K562 (cell line): Measurements from ENCODE around the gene NAA80. TPM values are rescaled to one million over a fixed set of nuclear protein-coding genes. Genes with fewer than 3 reads are reported as not detected.

Source experiments
- ATAC-seq: fragments of 200-7000 bp; cut with Tn5 transposase; 3 replicates; pipeline ENCODE4 v1.9.1; 2020; ENCODE audit warnings: moderate library complexity
- BruUV-seq: library from RNA; stranded (reverse); fragments of 400-500 nt; replicated peaks from 2 replicates; lab custom pipeline; 2021; lab: Mats Ljungman, UMichigan
- CTCF ChIA-PET: fragments of 300-600 bp; formaldehyde crosslinking; extraction: SDS; loops from one replicate; lab custom pipeline; 2021; ENCODE audit warnings: low intra/inter-chr PET ratio; lab: Yijun Ruan, JAX
- POLR2A ChIA-PET: fragments of 300-600, 350-650 bp; sonication (Branson Sonifier 250); formaldehyde crosslinking; extraction: SDS; loops from one replicate; lab custom pipeline; 2021; ENCODE audit warnings: antibody characterized with exemption, inconsistent platforms; lab: Yijun Ruan, JAX
- DNase-seq, 4 experiments: peaks; one replicate each; pipeline versions ENCODE4 v3.0.0 to v3.0.0-alpha.2; 2011 to 2018; ENCODE audit warnings: low spot score in 3 of 4, mixed read lengths in 3 of 4; ENCODE audit errors: extremely low read depth in 1 of 4
- FAIRE-seq: peaks from 2 replicates; lab custom pipeline; 2011; peaks lifted over from hg19 to GRCh38; lab: Jason Lieb, UNC
- H2AFZ ChIP-seq: 2 replicates; pipeline ENCODE4 v1.6.0; 2011; ENCODE audit warnings: low read depth, low read length, control low read depth, inconsistent platforms
- H3K27ac ChIP-seq: fragments of 200-600 bp; 3 replicates; pipeline ENCODE4 v1.8.0; 2011; ENCODE audit warnings: low read depth, mild to moderate bottlenecking, control low read depth, inconsistent platforms, low read length, moderate library complexity, mixed read lengths; ENCODE audit errors: extremely low read depth
- H3K27me3 ChIP-seq, 2 experiments: fragments of 300-600 bp in 1 of 2; 2 replicates in 1 of 2; 3 replicates in 1 of 2; pipeline versions ENCODE4 v1.6.0 to v1.8.0; 2011; ENCODE audit warnings: inconsistent platforms in 2 of 2, low read length in 2 of 2, mild to moderate bottlenecking in 1 of 2, mixed read lengths in 1 of 2, moderate library complexity in 1 of 2; ENCODE audit not compliant: control insufficient read depth in 2 of 2, insufficient read depth in 2 of 2
- H3K36me3 ChIP-seq: fragments of 300-600 bp; 3 replicates; pipeline ENCODE4 v1.8.0; 2011; ENCODE audit warnings: mild to moderate bottlenecking, low read length, inconsistent platforms; ENCODE audit not compliant: control insufficient read depth, insufficient read depth
- H3K4me1 ChIP-seq, 2 experiments: fragments of 200-600 bp in 1 of 2; replicated peaks in 1 of 2; 2 replicates in 1 of 2; 3 replicates in 1 of 2; pipeline versions ENCODE4 v1.5.1 to v1.8.0; 2011; ENCODE audit warnings: inconsistent platforms in 2 of 2, low read length in 2 of 2, mild to moderate bottlenecking in 1 of 2, mixed read lengths in 1 of 2, moderate library complexity in 1 of 2; ENCODE audit not compliant: control insufficient read depth in 2 of 2, insufficient read depth in 2 of 2
- H3K4me2 ChIP-seq: 2 replicates; pipeline ENCODE4 v1.6.1; 2011; ENCODE audit warnings: low read length, control low read depth, inconsistent platforms, mixed read lengths; ENCODE audit not compliant: insufficient read depth
- H3K4me3 ChIP-seq: fragments of 200-600 bp; sonication (generic), shearing (Covaris generic); 2 replicates; pipeline ENCODE4 v1.5.1; 2016; ENCODE audit warnings: control low read depth, inconsistent platforms
- H3K79me2 ChIP-seq: fragments of 200-600 bp; 3 replicates; pipeline ENCODE4 v1.8.0; 2011; ENCODE audit warnings: low read length, inconsistent platforms; ENCODE audit not compliant: control insufficient read depth, insufficient read depth
- H3K9ac ChIP-seq, 2 experiments: 2 replicates each; pipeline versions ENCODE4 v1.6.0 to v1.6.1; 2011; ENCODE audit warnings: low read depth in 2 of 2, low read length in 2 of 2, control low read depth in 1 of 2, inconsistent platforms in 1 of 2, mild to moderate bottlenecking in 1 of 2, mixed read lengths in 1 of 2; ENCODE audit not compliant: insufficient read depth in 1 of 2
- H3K9me1 ChIP-seq: one replicate; pipeline ENCODE4 v1.6.0; 2011; ENCODE audit warnings: inconsistent platforms, mild to moderate bottlenecking, low read length, moderate library complexity; ENCODE audit not compliant: control insufficient read depth, insufficient read depth
- H3K9me3 ChIP-seq: replicated peaks from 2 replicates; pipeline ENCODE4 v1.5.1; 2011; ENCODE audit warnings: low read depth, low read length, inconsistent platforms; ENCODE audit not compliant: control insufficient read depth, insufficient read depth
- H4K20me1 ChIP-seq: replicated peaks from 2 replicates; pipeline ENCODE4 v1.6.1; 2011; ENCODE audit warnings: low read length, inconsistent platforms, mixed read lengths; ENCODE audit not compliant: control insufficient read depth, insufficient read depth
- CBFA2T2 ChIP-seq: fragments of 450-650 bp; conservative IDR thresholded peaks from 2 replicates; pipeline ENCODE4 v1.6.1; 2017; ENCODE audit warnings: mild to moderate bottlenecking
- DACH1 ChIP-seq: fragments of 450-650 bp; IDR thresholded peaks from 2 replicates; pipeline ENCODE4 v1.6.1; 2018; ENCODE audit not compliant: partially characterized antibody
- ESRRA ChIP-seq: fragments of 450-650 bp; IDR thresholded peaks from 2 replicates; pipeline ENCODE4 v1.6.1; 2014; ENCODE audit warnings: low read depth, mild to moderate bottlenecking, moderate library complexity, borderline replicate concordance
- IFI16 ChIP-seq: fragments of 250-450 bp; sonication (Bioruptor Pico); IDR thresholded peaks from 2 replicates; pipeline ENCODE4 v2.1.2; 2022; ENCODE audit warnings: mild to moderate bottlenecking, inconsistent platforms
- MAFK ChIP-seq: IDR thresholded peaks from 2 replicates; pipeline ENCODE4 v1.6.1; 2011; ENCODE audit warnings: low read length, improper control_type of control experiment
- NFXL1 ChIP-seq: fragments of 450-650 bp; formaldehyde crosslinking; IDR thresholded peaks from 2 replicates; pipeline ENCODE4 v1.4.0; 2021; ENCODE audit warnings: mild to moderate bottlenecking
- NR2C2 ChIP-seq, 2 experiments: fragments of 200-800 bp in 1 of 2; sonication (Bioruptor generic) in 1 of 2; sonication (generic) in 1 of 2; formaldehyde crosslinking in 1 of 2; IDR thresholded peaks; 2 replicates each; pipeline versions ENCODE4 v1.6.1 to v1.8.0; 2016 to 2022; ENCODE audit warnings: mild to moderate bottlenecking in 1 of 2, missing compliant biosample characterization in 1 of 2, missing genetic modification characterization in 1 of 2, missing genetic modification reagents in 1 of 2
- PURB ChIP-seq: sonication (generic); formaldehyde crosslinking; IDR thresholded peaks from 2 replicates; pipeline ENCODE4 v1.9.0; 2021; ENCODE audit warnings: low read depth, mild to moderate bottlenecking, missing genetic modification reagents
- SREBF2 ChIP-seq: sonication (generic); formaldehyde crosslinking; IDR thresholded peaks from 2 replicates; pipeline ENCODE4 v1.4.0; 2020; ENCODE audit warnings: mild to moderate bottlenecking, missing genetic modification reagents
- ZBTB1 ChIP-seq: sonication (generic); formaldehyde crosslinking; IDR thresholded peaks from 2 replicates; pipeline ENCODE4 v1.8.1; 2023; ENCODE audit warnings: missing genetic modification reagents, low read depth, mild to moderate bottlenecking, borderline replicate concordance
- WGBS: fragments of 100-300 bp; shearing (Covaris generic); methylation state at CpG from one replicate; pipeline ENCODE4 v1.1.6; 2016; ENCODE audit warnings: low coverage, mixed read lengths; ENCODE audit not compliant: insufficient coverage; ENCODE audit errors: missing lambda C conversion rate; 5-methylcytosine and 5-hydroxymethylcytosine counted together
- in situ Hi-C: fragments of 300-500 bp; cut with MboI; formaldehyde crosslinking; loops from 4 replicates; pipeline ENCODE4 v1.15.0; 2018; ENCODE audit warnings: inconsistent platforms, mixed read lengths
- intact Hi-C: fragments of 100-400 bp; cut with micrococcal nuclease; formaldehyde crosslinking; loops from 2 replicates; pipeline ENCODE4 v1.14.2; 2022
- polyA plus RNA-seq, 8 experiments: library from polyadenylated mRNA; depleted of rRNA in 4 of 8; stranded (reverse) in 5 of 8; unstranded in 3 of 8; fragments of >200 nt; fragmentation: Nextera tagmentation in 2 of 8; fragmentation: Illumina TruSeq in 1 of 8; extraction: Ambion mirVana in 2 of 8; extraction: Trizol in 1 of 8; gene quantifications; 2 replicates each; pipeline versions ENCODE4 v1.2.1 to v1.2.3, GENCODE V29; 2011 to 2014; ENCODE audit warnings: inconsistent platforms in 1 of 8, missing spikeins in 1 of 8
- total RNA-seq, 7 experiments: library from RNA; depleted of rRNA in 6 of 7; stranded (reverse); fragments of >200 nt in 6 of 7; fragmentation: Illumina TruSeq in 2 of 7; extraction: Trizol in 2 of 7; gene quantifications; 2 replicates each; pipeline versions ENCODE4 v1.2.1 to v1.2.3, GENCODE V29; 2011 to 2021; ENCODE audit warnings: low replicate concordance in 1 of 7
- TF ChIP-seq, protein P1 (sequence below): fragments of 250-450 bp; sonication (Bioruptor Pico); IDR thresholded peaks from 2 replicates; pipeline ENCODE4 v1.5.0; 2021
- TF ChIP-seq, protein P2 (sequence below), 2 experiments: fragments of 450-650 bp; conservative IDR thresholded peaks; 2 replicates each; pipeline ENCODE4 v1.6.1; 2017; ENCODE audit warnings: mild to moderate bottlenecking in 2 of 2, moderate library complexity in 2 of 2
- TF ChIP-seq, protein P3 (sequence below): fragments of 450-650 bp; IDR thresholded peaks from 2 replicates; pipeline ENCODE4 v1.6.1; 2014; ENCODE audit warnings: low read depth, mild to moderate bottlenecking, moderate library complexity, borderline replicate concordance

Gene NAA80
- total and polyA plus RNA-seq, 9 of the 15 experiments (the other 6 are each of a cell fraction or from before 2014, with no cell fraction given) = 0.82 to 24.0 (median 8.6) TPM

DNA sequence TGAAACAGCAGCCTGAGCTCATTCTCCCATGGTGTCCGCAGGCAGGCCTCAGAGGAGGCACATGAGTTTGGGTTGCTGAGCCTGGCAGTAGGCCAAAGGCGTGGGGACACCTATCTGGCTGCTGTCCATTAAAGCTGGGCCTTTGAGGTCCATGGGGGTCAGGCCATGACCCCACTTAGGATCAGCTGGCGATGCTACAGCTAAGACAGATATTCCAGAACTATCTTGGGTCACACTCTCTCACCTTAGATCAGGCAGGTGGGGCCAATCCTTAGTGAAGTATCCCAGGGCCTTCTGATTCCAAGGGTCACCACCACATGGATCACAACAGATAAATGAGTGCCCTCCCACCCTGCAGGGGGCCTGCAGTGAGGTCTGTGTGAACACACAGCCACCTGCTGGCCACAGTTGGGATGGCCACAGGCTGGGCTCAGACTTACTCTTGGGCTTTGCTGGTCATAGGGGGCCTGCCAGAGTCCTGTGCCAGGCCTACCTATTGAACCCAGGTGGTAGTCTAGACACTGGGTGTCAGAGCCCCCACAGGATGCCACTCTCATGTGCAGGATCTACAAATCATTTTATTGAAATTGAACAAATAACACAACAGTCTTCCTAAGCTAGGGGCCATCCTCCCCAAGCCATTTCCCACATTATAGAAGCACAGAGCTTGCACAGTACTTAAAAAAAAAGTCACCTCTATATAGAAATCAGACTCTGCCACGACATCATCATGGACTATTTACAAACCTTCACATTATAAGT lies 25.3 kb upstream of the NAA80 start:
- Histone ChIP-seq H3K36me3 (peaks cover 30% of the 10 kb centered on the region; the same call in 1 of the 3 replicates), H3K4me3 (no peak overlapping the region), H3K4me1 (peaks cover 24 to 52% of the 10 kb centered on the region in 2 experiments; a peak in 4 of 5 replicates), H3K79me2 (peaks cover 28% of the 10 kb centered on the region), H3K9me3 (no peaks in the 10 kb centered on the region), H4K20me1 (no peaks in the 10 kb centered on the region), H2AFZ (no peak overlapping the region; the same call in 1 of the 2 replicates), H3K9me1 (no peaks in the 10 kb centered on the region), H3K9ac (peak overlapping the region in 1 of 2 experiments; percentile 24; a peak in 1 of 4 replicates), H3K27me3 (no peaks in the 10 kb centered on the region), H3K27ac (peak overlapping the region; percentile 33; the same call in 1 of the 3 replicates), H3K4me2 (no peak overlapping the region)
- peak; percentile 70 for ATAC-seq
- WGBS = 17% methylated on average over 4 of the region's 4 CpGs
- ChIA-PET CTCF (interaction anchor here (1.4 to 2.1 kb wide), 2 partner anchors 50 to 97 kb away, joined by 6 read pairs; no protein-coding TSS in a partner anchor), POLR2A (interaction anchor here (0.6 to 1.2 kb wide), 4 partner anchors 11 to 30 kb away, joined by 3 to 4 read pairs (median 3); partner anchors contain the start of gene HYAL1)
- no TSS peak for BruUV-seq
- DNase-seq = peak; percentile 40 to 86 (median 64)
- FAIRE-seq = peak; percentile 89
- intact Hi-C loops = loop anchor here (1.0 to 2.0 kb wide), 3 partner anchors 50 to 136 kb away; no protein-coding TSS in a partner anchor
- in situ Hi-C loops = no loop called here
- TF ChIP-seq, protein P1, sequence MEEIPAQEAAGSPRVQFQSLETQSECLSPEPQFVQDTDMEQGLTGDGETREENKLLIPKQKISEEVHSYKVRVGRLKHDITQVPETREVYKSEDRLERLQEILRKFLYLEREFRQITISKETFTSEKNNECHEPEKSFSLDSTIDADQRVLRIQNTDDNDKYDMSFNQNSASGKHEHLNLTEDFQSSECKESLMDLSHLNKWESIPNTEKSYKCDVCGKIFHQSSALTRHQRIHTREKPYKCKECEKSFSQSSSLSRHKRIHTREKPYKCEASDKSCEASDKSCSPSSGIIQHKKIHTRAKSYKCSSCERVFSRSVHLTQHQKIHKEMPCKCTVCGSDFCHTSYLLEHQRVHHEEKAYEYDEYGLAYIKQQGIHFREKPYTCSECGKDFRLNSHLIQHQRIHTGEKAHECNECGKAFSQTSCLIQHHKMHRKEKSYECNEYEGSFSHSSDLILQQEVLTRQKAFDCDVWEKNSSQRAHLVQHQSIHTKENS (CRISPR knock-in tag) = no peak
- TF ChIP-seq CBFA2T2 (0 out of 2 replicates have a peak, but pooled peaks have one; percentile 9), ESRRA (peak; percentile 24; the same call in 1 of the 2 replicates), MAFK (no peak), NR2C2 (CRISPR knock-in tag; IDR thresholded peaks at IDR 0.05) (no peak), NR2C2 (tag; IDR thresholded peaks at IDR 0.05) (peak; percentile 64; the same call in 1 of the 2 replicates), SREBF2 (no peak), PURB (no peak), ZBTB1 (CRISPR knock-in tag) (no peak), NFXL1 (CRISPR knock-in tag) (no peak), IFI16 (no peak), DACH1 (peak; percentile 77)
- TF ChIP-seq, protein P2, sequence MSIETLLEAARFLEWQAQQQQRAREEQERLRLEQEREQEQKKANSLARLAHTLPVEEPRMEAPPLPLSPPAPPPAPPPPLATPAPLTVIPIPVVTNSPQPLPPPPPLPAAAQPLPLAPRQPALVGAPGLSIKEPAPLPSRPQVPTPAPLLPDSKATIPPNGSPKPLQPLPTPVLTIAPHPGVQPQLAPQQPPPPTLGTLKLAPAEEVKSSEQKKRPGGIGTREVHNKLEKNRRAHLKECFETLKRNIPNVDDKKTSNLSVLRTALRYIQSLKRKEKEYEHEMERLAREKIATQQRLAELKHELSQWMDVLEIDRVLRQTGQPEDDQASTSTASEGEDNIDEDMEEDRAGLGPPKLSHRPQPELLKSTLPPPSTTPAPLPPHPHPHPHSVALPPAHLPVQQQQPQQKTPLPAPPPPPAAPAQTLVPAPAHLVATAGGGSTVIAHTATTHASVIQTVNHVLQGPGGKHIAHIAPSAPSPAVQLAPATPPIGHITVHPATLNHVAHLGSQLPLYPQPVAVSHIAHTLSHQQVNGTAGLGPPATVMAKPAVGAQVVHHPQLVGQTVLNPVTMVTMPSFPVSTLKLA (conservative IDR thresholded peaks at IDR 0.05) = peak in 1 of 2 experiments; percentile 63; a peak in 3 of 4 replicates
- TF ChIP-seq, protein P3, sequence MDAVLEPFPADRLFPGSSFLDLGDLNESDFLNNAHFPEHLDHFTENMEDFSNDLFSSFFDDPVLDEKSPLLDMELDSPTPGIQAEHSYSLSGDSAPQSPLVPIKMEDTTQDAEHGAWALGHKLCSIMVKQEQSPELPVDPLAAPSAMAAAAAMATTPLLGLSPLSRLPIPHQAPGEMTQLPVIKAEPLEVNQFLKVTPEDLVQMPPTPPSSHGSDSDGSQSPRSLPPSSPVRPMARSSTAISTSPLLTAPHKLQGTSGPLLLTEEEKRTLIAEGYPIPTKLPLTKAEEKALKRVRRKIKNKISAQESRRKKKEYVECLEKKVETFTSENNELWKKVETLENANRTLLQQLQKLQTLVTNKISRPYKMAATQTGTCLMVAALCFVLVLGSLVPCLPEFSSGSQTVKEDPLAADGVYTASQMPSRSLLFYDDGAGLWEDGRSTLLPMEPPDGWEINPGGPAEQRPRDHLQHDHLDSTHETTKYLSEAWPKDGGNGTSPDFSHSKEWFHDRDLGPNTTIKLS = no peak
